MCF 10A (cell line): ENCODE measurements around the gene SRD5A2. TPM values are rescaled to one million over a fixed set of nuclear protein-coding genes. Genes with fewer than 3 reads are reported as not detected.
A peak's percentile ranks its signal among the peaks of the same experiment; 100 is the strongest.

Source experiments
- BruUV-seq: library from RNA; stranded (reverse); fragments of 400-500 nt; replicated peaks from 2 replicates; lab custom pipeline; 2021; lab: Mats Ljungman, UMichigan
- CTCF ChIA-PET: fragments of 300-600 bp; sonication (Branson Sonifier 250); formaldehyde crosslinking; extraction: SDS; loops from one replicate; lab custom pipeline; 2021; ENCODE audit warnings: antibody characterized with exemption, inconsistent platforms; lab: Yijun Ruan, JAX
- POLR2A ChIA-PET: fragments of 300-600, 350-650 bp; sonication (Branson Sonifier 250); formaldehyde crosslinking; extraction: SDS; loops from one replicate; lab custom pipeline; 2020; ENCODE audit warnings: antibody characterized with exemption, inconsistent platforms; lab: Yijun Ruan, JAX
- DNase-seq: peaks from one replicate; pipeline ENCODE4 v3.0.0-alpha.2; 2018; ENCODE audit not compliant: unreplicated experiment
- H3K27ac Mint-ChIP-seq: one replicate; pipeline ENCODE4 v1.8.0; 2022; ENCODE audit warnings: mild to moderate bottlenecking, low read depth, mixed read lengths; ENCODE audit not compliant: unreplicated experiment
- H3K27me3 Mint-ChIP-seq: one replicate; pipeline ENCODE4 v1.8.0; 2022; ENCODE audit warnings: mixed read lengths; ENCODE audit not compliant: insufficient read depth, unreplicated experiment
- H3K36me3 Mint-ChIP-seq: one replicate; pipeline ENCODE4 v1.8.0; 2022; ENCODE audit warnings: mild to moderate bottlenecking, moderate library complexity, mixed read lengths; ENCODE audit not compliant: insufficient read depth, unreplicated experiment
- H3K4me1 Mint-ChIP-seq: one replicate; pipeline ENCODE4 v1.8.0; 2022; ENCODE audit warnings: mixed read lengths; ENCODE audit not compliant: insufficient read depth, unreplicated experiment
- H3K4me3 Mint-ChIP-seq: one replicate; pipeline ENCODE4 v1.8.0; 2022; ENCODE audit warnings: mild to moderate bottlenecking, moderate library complexity, mixed read lengths; ENCODE audit not compliant: unreplicated experiment
- H3K9me3 Mint-ChIP-seq: one replicate; pipeline ENCODE4 v1.8.0; 2022; ENCODE audit warnings: mixed read lengths; ENCODE audit not compliant: unreplicated experiment
- CTCF ChIP-seq: fragments of 200-600 bp; IDR thresholded peaks from one replicate; pipeline ENCODE4 v1.8.0; 2022; ENCODE audit warnings: antibody characterized with exemption, mild to moderate bottlenecking; ENCODE audit not compliant: unreplicated experiment
- intact Hi-C: fragments of 100-400 bp; cut with micrococcal nuclease; formaldehyde crosslinking; loops from 2 replicates; pipeline ENCODE4 v1.14.1; 2022
- total RNA-seq: library from RNA; stranded (reverse); gene quantifications from 2 replicates; pipeline ENCODE4 v1.2.3, GENCODE V29; 2022

SRD5A2 gene
- total RNA-seq, 1 experiment from 2014 or later = not detected

- Mint-ChIP-seq H3K36me3 (no peaks in the 10 kb centered on the region), H3K4me1 (peaks cover 28% of the 10 kb centered on the region), H3K27ac (peak overlapping the region; percentile 77), H3K27me3 (no peaks in the 10 kb centered on the region), H3K4me3 (no peak overlapping the region), H3K9me3 (peaks cover 9% of the 10 kb centered on the region)
- TSS peak; percentile 87 for BruUV-seq
- no peak for TF ChIP-seq CTCF
- ChIA-PET CTCF (interaction anchor here (0.7 to 2.2 kb wide), 3 partner anchors 36 to 171 kb away, joined by 3 to 7 read pairs (median 4); no protein-coding TSS in a partner anchor), POLR2A (interaction anchor here (0.6 to 1.3 kb wide), 4 partner anchors 144 to 169 kb away, joined by 3 read pairs; partner anchors contain the start of gene XDH)
- peak; percentile 92 for DNase-seq
- intact Hi-C loops = no loop called here
Observed at GRCh38 chr2:31558401-31559295, 22.1 kb downstream of the SRD5A2 start.

DNA sequence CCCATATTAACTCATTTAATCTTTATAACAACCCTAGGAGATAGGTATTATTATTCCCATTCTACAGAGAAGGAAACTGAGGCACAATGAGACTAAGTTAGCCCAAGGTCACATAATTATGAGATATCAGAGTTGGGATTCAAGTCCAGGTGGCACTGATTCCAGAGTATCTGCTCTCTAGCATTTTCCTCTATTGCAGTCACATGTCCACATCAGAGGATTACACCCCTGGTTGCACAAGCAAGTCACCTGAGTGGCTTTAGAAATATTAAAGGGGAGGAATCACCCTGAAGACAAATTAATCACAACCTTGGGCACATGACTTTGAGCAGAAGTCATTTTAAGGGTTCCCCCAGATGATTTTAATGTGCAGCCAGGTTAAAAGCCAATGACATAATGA, 23.8 kb downstream of the SRD5A2 start:
- H3K27ac Mint-ChIP-seq = no peak overlapping the region
- no peaks in the 10 kb centered on the region for H3K36me3 Mint-ChIP-seq
- BruUV-seq = no TSS peak
- no peak overlapping the region for H3K4me3 Mint-ChIP-seq
- intact Hi-C loops = no loop called here
- no peak for TF ChIP-seq CTCF
- no peaks in the 10 kb centered on the region for H3K27me3 Mint-ChIP-seq
- no peak for DNase-seq
- peaks cover 24% of the 10 kb centered on the region for H3K9me3 Mint-ChIP-seq
- H3K4me1 Mint-ChIP-seq = peaks cover 18% of the 10 kb centered on the region
- POLR2A ChIA-PET = no interaction called here
- CTCF ChIA-PET = interaction anchor here (2.2 kb wide), 1 partner anchor 34 kb away, joined by 7 read pairs; no protein-coding TSS in a partner anchor

DNA sequence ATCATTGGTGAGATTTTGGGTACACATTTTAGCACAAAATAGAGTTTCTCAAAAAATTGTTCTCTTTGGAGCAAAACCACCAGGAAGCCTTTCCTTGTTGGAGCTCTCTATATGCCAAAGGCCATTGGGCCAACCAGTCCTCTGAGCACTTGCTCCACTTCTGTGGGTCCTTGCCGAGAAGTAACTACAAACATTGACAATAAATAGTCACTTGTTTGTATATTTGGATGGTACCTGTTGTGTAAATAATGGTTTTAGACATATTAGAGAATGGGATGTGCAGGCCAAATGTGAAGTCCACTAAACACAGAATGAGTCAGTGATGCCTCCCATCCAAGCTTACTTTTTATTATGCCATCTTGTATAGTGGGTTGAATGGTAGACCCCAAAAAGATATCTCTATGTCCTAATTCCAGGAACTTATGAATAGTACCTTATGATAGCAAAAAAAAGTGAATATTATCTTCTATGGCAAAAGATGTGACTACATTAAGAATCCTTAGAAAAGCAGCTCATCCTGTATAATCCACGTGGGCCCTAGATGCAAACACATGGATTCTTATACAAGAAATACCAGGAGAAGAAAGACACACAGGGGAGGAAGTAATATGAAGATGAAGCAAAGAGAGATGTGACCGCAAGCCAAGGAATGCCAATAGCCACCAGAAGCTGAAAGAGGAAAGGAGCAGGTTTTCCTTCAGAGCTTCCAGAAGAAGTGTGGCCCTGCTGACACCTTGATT, 24.6 kb downstream of the SRD5A2 start:
- POLR2A ChIA-PET = no interaction called here
- no peaks in the 10 kb centered on the region for H3K27me3 Mint-ChIP-seq
- H3K27ac Mint-ChIP-seq = no peak overlapping the region
- H3K4me1 Mint-ChIP-seq = peaks cover 18% of the 10 kb centered on the region
- H3K36me3 Mint-ChIP-seq = no peaks in the 10 kb centered on the region
- no peak for DNase-seq
- no TSS peak for BruUV-seq
- no peak for TF ChIP-seq CTCF
- CTCF ChIA-PET = interaction anchor here (0.5 to 0.7 kb wide), 2 partner anchors 149 to 426 kb away, joined by 3 read pairs; no protein-coding TSS in a partner anchor
- peaks cover 27% of the 10 kb centered on the region for H3K9me3 Mint-ChIP-seq
- intact Hi-C loops = no loop called here
- H3K4me3 Mint-ChIP-seq = peak overlapping the region; percentile 26

DNA sequence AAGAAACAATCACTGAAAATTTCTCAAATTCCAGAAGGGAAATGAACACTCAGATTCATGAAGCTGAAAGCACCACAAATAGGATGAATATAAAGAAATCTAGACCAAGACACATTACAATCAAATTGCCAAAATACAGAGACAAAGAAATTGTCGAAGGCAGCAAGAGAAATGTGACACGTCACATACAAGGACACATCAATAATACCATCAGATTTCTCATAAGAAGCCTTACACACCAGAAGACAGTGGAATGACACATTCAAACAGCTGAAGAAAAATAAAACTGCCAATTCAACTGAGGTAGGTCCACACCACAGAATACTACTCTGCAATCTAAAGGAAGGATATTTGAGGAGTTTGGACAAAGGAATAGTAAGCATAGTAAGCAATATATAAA, 27.4 kb downstream of the SRD5A2 start:
- H3K4me3 Mint-ChIP-seq = no peak overlapping the region
- no peak overlapping the region for H3K27ac Mint-ChIP-seq
- ChIA-PET POLR2A (interaction anchor here (0.5 kb wide), 1 partner anchor 308 kb away, joined by 3 read pairs; no protein-coding TSS in a partner anchor), CTCF (no interaction called here)
- DNase-seq = no peak
- H3K4me1 Mint-ChIP-seq = peaks cover 4% of the 10 kb centered on the region
- no peak for TF ChIP-seq CTCF
- H3K9me3 Mint-ChIP-seq = peaks cover 27% of the 10 kb centered on the region
- intact Hi-C loops = no loop called here
- no peaks in the 10 kb centered on the region for H3K27me3 Mint-ChIP-seq
- no peaks in the 10 kb centered on the region for H3K36me3 Mint-ChIP-seq
- no TSS peak for BruUV-seq
